A549 (cell line): Measurements from ENCODE around the gene CYB5D1.

Experiments
- BCL3 ChIP-seq: fragments of >200 bp; sonication (Bioruptor Twin); formaldehyde crosslinking; IDR thresholded peaks from 3 replicates; pipeline ENCODE4 v1.6.1; 2016
- CEBPB ChIP-seq, 2 experiments: fragments of >200 bp in 1 of 2; sonication (Bioruptor Twin) in 1 of 2; formaldehyde crosslinking in 1 of 2; IDR thresholded peaks; 2 replicates each; pipeline ENCODE4 v1.6.1; 2012 to 2016
- CTCF ChIP-seq: fragments of >200 bp; sonication (Bioruptor Twin); formaldehyde crosslinking; IDR thresholded peaks from 3 replicates; pipeline ENCODE4 v1.5.1; 2016
- MAX ChIP-seq: IDR thresholded peaks from 2 replicates; pipeline ENCODE4 v1.6.1; 2012

- TF ChIP-seq CTCF (no peak), MAX (no peak), CEBPB (IDR thresholded peaks at IDR 0.05) (no peak), BCL3 (no peak)
Observed at GRCh38 chr17:7882629-7883028, 24.8 kb downstream of the CYB5D1 start.
